ENCODE measurements around the gene PEMT.
"Not testable (repeated sequence)": the region's sequence is repeated elsewhere in the genome, so short reads cannot be mapped to it uniquely, and the experiment has no call there.

The PEMT gene

DNA sequence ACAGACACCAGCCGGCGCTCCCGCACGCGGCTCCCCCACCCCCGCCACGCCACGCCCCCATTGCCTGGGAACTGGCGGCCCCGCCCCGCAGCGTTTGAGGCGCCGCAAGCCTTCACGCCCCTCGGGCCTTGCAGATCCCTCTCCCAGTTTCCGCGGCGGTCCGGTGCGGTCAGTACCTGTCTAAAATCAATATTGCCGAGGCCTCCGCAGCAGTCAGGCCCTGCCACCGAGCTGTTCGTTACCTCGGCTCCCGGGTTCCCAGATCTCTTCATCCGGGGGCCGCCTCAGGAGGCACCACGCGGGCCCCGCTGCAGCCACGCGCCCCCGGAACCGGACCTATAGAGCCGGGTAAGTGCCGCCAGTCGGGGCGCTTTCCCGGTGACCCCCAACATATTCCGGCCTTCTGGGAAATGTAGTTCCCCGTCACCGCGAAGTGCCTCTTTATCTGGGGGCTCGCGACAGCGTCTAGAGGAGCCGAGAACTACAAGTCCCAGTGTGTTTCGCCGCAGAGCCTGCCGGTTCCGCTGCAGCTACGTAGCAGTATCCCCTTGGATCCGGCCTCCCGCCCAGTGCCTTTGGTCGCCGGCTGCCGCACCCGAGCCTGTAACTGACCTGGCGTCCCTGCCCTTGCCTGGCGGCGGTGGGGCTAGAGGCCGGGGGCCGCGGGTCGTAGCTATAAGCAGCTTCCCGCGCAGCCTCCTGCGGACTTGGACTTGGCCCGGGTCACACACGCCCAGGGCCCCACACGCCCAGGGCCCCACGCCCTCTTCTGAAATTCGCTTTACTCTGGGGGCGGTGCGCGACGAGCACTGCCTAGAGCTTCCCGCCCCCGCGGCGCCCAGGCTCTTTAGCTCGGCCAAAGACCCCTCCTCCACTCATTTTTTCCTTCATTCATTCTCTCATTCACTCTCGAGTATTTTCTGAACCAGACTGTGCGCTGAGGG, at the start of gene PEMT:
Gene PEMT, minus strand, starts transcription at position 354 of the 944 bp plus-strand sequence. Its CDS starts 82 bp downstream, at position 272.
- DNase-seq (ENCODE audit: low read depth in 2 of 2) = peak; percentile 87 to 93

DNA sequence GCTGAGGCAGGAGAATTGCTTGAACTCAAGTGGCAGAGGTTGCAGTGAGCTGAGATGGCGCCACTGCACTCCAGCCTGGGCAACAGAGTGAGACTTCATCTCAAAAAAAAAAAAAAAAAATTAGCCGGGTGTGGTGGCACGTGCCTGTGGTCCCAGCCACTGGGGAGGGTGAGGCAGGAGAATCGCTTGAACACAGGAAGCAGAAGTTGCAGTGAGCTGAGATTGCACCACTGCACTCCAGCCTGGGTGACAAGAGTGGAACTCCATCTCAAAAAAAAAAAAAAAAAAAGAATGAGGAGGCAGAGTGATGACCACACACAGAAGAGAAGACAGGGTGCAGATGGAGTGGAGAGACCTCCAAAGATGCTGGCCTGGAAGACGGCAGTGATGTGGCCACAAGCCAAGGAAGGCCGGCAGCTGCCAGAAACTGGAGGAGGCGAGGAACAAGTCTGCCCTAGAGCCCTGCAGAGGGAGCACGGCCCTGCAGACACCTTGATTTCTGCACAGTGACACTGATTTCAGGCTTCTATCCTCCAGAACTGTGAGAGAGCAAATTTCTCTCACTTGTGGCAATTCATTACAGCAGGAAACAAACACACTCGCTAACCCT, 48.3 kb upstream of the PEMT start:
- not testable (repeated sequence) for DNase-seq (ENCODE audit: low read depth in 2 of 2)

DNA sequence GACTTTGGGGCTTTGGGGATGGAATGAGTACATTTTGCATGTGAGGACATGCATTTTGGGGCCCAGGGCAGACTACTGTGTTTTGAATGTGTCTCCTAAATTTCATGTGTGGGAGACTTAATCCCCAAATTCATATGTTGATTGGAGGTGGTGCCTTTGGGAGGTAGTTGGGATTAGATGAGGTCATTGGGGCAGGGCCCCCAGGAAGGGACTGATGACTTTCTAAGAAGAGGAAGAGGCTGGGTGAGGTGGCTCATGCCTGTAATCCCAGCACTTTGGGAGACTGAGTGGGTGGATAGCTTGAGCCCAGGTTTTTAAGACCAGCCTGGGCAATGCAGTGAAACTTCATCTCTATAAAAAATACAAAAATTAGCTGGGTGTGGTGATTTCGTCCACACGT, 47.0 kb upstream of the PEMT start:
- no peak for DNase-seq (ENCODE audit: low read depth in 2 of 2)

- DNase-seq (ENCODE audit: low read depth in 2 of 2) = no peak
Measured at GRCh38 chr17:17636272-17636885, 44.9 kb upstream of the PEMT start.

DNA sequence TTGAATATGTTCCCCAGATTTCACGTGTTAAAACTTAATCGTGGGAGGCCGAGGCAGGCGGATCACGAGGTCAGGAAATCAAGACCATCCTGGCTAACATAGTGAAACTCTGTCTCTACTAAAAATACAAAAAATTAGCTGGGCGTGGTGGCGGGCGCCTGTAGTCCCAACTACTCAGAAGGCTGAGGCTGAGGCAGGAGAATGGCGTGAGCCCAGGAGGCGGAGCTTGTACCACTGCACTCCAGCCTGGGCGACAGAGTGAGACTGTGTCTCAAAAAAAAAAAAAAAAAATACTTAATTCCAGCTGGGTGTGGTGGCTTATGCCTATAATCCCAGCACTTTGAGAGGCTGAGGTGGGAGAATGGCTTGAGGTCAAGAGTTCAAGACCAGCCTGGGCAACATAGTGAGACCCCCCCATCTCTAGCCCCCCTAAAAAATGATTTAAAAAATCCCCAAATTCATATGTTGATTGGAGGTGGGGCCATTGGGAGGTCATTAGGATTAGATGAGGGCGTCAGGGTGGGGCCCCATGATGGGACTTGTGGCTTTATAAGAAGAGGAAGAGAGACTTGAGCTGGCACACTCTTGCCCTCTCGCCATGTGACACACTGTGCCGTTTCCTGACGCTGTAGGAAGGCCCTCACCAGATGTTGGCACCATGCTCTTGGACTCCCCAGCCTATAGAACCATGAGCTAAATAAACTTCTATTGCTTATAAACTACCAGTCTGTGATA, 44.2 kb upstream of the PEMT start:
- not testable (repeated sequence) for DNase-seq (ENCODE audit: low read depth in 2 of 2)

- no peak for DNase-seq (ENCODE audit: low read depth in 2 of 2)
Measured at GRCh38 chr17:17635126-17635525, 43.6 kb upstream of the PEMT start.

- no peak for DNase-seq (ENCODE audit: low read depth in 2 of 2)
Measured at GRCh38 chr17:17633310-17633709, 41.8 kb upstream of the PEMT start.

DNA sequence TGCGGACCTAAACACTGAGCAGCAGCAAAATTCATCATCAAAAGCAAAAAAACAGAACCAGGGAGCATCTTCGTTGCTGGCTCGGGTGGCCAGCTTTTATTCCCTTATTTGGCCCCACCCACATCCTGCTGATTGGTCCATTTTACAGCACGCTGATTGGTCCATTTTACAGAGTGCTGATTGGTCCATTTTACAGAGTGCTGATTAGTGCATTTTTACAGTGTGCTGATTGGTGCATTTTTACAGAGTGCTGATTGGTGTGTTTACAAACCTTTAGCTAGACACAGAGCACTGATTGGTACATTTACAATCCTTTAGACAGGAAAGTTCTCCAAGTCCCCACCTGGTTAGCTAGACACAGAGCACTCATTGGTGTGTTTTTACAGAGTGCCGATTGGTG, 41.2 kb upstream of the PEMT start:
- DNase-seq (ENCODE audit: low read depth in 2 of 2) = not testable (repeated sequence)

GRCh38 chr17:17628388-17629008, 37.0 kb upstream of the PEMT start:
- peak in 1 of 2 donors; percentile 18 for DNase-seq (ENCODE audit: low read depth in 2 of 2)

DNA sequence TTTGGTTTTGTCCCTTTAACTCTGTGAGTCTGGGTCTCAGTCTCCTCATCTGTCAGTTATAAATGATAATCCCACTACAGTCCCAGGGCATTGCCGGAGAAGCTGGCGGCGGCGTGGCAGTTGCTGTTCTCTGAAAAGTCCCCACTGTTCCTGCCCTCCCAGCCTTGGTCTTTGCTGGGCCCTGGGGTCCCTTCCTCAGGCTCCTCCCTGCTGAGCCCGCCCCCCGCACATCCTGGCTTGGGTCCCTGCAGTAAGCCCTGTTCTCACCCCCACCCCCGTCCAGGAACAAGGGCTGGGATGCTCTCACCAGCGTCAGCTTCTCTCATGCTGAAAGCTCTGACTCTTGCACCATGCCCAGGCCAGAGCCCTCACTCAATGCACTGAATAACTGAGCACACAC, 35.3 kb upstream of the PEMT start:
- DNase-seq (ENCODE audit: low read depth in 2 of 2) = no peak

DNA sequence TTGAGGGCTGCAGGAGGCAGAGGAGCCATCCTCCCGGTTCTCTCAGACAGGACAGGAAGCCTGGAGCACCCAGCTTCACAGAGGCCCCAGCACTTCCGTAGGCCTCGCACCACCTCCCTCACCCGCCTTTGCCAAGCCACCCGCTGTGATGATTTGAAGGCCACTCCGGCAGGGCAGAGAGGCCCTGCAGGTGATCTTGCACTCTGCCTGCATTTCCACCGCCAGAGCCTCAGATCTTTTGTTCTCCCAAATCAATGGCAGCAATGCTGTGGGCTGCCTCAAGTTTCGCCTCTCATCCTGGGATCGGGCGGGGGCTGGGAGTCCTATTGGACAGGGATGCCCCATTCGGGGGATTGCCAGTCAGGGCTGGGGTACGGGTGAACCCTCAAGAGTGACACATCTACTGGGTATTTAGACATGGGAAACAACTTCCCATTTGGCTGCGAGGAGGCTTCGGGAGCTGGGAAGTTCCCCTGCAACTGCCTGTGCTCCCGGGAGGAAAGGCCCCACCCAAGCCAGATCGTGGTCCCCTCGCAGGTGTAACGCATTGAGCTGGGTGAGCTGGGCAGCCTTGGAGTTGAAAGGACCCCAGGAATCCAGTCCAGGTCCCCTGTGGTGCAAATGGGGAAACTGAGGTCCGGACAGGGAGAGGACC, 34.8 kb upstream of the PEMT start:
- no peak for DNase-seq (ENCODE audit: low read depth in 2 of 2)

GRCh38 chr17:17624741-17625140, 33.2 kb upstream of the PEMT start:
- no peak for DNase-seq (ENCODE audit: low read depth in 2 of 2)

DNA sequence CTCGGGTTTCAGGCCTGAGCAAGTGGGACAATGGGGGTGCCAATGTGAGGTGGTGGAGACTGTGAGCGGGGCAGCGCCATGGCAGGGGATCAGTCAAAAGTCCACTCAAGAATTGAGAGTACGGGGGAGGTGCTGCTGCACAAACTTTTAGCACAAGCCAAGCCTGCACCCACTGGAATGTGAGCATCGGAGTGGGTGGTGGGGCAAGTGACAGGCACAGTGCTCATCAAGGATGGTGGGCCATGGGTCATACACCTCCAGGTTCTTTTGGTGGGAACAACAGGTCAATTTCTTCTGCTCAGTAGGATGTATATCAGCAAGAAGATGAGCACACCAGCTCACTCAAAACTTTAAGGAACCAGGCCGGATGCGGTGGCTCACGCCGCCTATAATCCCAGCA, 32.4 kb upstream of the PEMT start:
- no peak for DNase-seq (ENCODE audit: low read depth in 2 of 2)

GRCh38 chr17:17621254-17621653, 29.7 kb upstream of the PEMT start:
- DNase-seq (ENCODE audit: low read depth in 2 of 2) = no peak

DNA sequence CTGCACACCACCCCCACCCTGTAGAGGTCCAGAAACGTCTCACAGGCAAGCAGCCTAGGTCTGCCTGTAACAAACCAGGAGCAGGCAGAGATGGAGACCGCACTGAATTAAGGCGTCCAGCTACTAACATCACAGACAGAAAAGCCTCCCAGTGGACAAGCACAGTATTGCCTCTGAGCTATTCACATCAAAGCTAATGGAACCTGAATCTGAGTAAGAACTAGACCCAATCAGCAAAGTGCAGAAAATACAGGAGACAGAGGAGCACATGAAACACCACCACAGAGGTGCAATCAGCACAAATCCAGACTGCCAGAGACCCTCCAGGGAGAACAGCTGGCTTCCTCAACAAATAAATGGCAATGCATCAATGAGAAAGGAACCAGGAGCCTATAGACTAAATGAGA, 22.2 kb upstream of the PEMT start:
- DNase-seq (ENCODE audit: low read depth in 2 of 2) = peak; percentile 25 to 50

DNA sequence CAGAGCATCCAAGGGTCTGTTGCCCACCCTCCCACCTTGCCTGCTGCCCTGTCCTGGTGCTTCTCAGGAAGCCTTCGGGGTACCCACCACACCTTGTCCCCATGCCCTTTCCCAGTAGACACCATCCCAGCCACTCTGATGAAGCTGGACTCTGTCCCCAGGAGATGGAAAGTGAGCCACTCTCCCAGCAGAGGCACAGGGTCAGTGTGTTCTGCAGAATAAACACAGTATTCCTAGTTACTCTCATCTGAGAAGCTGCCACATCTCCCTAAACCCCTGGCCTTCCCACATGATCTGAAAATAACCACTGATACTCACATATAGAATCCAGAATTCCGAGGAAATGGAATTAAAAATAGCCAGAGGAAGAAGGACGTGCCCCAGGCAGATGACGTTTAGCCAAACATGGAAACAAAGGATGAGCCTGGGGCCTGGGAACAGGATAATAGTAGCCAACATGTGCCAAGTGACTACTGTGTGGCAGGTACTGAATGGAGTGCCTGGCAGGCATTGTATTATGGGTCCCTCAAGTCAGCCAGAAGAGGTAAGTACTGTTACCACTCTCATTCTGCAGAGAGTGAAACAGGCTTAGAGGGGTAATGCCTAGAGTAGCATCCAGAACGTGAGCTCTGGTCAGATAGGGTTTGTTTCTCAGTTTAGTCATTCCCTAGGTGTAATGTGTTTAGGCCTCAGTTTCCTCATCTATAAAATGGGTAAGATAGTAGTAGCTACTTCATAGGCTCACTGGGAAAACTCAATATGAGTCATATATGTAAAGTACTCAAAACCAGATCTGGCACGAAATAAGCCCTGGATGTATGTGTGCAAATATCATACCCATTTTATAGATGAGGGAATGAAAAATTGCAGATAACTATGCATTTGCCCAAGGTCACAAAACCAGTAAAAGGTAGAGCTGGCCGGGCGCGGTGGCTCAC, 20.8 kb upstream of the PEMT start:
- DNase-seq (ENCODE audit: low read depth in 2 of 2) = no peak

- no peak for DNase-seq (ENCODE audit: low read depth in 2 of 2)
Measured at GRCh38 chr17:17609121-17609520, 17.6 kb upstream of the PEMT start.

DNA sequence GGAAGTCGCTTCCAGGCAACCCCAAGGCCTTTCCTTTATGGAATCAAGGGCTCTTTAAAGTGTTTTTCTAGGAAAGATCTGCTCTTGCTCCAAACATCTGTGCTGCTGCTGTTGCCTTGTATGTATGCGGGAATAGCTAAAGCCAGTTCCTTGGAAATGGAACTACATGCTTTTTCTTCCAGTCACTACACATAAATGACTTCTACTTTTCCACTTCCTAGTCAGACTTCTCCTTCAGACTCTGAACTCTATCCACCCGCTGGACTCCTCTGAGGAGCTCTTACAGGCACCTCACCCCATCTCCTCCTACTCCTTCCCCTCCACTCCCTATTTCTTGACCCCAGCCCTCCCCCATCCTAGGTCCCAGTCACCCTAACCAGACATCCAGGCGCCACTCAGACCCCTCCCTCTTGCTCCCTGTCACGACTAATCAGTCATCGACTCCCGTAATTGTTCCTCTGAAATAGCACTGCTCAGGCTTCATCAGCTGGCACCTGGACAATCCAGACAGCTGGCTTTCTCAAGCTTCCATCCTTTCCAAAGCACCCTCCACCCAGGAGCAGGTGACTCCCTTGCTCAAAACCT, 15.0 kb upstream of the PEMT start:
- no peak for DNase-seq (ENCODE audit: low read depth in 2 of 2)

- no peak for DNase-seq (ENCODE audit: low read depth in 2 of 2)
Measured at GRCh38 chr17:17605729-17606088, 14.2 kb upstream of the PEMT start.
